ENCODE data around the gene RNPEP.
"Not testable (repeated sequence)": the region's sequence is repeated elsewhere in the genome, so short reads cannot be mapped to it uniquely, and the experiment has no call there.

The RNPEP gene

DNA sequence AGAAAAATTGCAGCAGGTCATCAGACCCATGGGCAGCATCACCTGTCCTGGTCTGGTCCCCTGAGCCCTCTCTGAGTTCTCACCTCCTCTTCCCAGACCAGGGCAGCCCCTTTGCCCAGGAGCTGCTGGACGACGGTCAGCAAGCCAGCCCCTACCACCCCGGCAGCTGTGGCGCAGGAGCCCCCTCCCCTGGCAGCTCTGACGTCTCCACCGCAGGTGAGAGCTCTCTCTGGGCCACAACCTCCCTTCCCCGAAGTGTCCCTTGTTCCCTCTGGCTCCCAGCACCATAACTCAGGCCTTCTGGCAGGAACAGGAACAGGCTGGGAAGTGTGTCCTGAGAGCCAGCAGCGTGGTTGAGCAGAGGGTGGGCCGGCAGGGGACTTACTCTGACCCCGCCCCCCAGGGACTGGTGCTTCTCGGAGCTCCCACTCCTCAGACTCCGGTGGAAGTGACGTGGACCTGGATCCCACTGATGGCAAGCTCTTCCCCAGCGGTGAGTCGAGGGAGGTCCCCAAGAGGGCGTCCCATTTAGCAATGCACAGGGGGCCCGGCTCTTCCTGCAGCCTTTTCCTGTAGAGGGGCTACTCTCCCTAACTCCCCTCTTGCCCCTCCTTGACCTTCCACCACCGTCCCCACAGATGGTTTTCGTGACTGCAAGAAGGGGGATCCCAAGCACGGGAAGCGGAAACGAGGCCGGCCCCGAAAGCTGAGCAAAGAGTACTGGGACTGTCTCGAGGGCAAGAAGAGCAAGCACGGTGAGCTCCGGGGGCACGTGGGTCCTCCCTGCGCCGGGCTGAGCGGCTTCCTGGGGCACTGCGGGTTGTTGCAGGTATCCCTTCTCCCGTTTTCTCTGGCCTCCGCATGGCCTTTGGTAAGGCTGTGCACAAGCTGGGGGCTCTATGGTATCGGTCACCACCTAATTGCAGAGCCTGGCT, 30.4 kb downstream of the RNPEP start:
- no peak for DNase-seq

DNA sequence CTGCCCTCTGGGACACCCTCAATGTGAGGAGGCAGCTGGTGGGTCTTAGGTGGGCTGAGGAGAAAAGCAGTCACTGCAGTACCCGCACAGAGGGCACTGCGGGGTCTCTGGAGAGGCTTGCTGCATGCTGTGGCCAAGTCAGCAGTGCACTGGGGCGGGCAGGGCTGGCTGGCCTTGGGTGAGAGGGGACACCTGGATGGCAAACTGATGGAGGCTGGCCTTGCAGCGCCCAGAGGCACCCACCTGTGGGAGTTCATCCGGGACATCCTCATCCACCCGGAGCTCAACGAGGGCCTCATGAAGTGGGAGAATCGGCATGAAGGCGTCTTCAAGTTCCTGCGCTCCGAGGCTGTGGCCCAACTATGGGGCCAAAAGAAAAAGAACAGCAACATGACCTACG, 31.2 kb downstream of the RNPEP start:
- no peak for DNase-seq

DNA sequence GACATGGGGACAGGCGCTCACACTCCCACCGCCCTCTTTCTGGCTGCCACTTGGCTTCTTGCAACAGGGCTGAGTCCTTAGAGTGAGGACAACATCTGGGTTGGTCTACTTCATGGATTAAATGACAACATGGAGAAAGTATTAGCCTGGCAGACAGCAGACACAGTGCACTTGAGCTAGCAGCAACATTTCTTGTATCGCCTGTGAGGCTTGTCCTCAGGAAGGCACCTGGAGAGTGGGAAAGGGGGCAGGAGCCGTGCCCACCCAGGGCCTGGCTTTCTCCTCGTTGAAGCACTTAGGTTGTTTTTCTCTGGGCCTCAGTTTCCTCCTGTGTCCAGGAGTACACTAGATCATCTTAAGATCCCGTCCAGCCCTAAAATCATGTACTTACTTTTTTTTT, 31.6 kb downstream of the RNPEP start:
- DNase-seq, result no peak

DNA sequence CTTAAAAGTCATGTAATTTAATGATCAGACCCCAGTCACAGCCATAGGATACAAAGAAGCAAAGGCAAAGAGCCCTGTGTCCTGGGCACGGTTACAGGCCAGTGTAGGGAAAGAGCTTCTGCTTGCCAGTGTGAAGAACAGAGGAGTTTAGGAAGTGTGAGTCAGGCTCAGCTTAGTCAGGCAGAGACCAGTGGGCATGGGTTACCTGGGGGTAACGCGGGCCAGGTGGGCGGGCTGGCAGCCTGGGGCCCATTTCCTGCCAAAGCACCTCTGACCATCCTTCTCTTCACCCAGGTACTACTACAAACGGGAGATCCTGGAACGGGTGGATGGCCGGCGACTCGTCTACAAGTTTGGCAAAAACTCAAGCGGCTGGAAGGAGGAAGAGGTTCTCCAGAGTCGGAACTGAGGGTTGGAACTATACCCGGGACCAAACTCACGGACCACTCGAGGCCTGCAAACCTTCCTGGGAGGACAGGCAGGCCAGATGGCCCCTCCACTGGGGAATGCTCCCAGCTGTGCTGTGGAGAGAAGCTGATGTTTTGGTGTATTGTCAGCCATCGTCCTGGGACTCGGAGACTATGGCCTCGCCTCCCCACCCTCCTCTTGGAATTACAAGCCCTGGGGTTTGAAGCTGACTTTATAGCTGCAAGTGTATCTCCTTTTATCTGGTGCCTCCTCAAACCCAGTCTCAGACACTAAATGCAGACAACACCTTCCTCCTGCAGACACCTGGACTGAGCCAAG, 32.6 kb downstream of the RNPEP start:
- no peak for DNase-seq

DNA sequence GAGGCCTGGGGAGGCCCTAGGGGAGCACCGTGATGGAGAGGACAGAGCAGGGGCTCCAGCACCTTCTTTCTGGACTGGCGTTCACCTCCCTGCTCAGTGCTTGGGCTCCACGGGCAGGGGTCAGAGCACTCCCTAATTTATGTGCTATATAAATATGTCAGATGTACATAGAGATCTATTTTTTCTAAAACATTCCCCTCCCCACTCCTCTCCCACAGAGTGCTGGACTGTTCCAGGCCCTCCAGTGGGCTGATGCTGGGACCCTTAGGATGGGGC, 33.2 kb downstream of the RNPEP start:
- no peak for DNase-seq

DNA sequence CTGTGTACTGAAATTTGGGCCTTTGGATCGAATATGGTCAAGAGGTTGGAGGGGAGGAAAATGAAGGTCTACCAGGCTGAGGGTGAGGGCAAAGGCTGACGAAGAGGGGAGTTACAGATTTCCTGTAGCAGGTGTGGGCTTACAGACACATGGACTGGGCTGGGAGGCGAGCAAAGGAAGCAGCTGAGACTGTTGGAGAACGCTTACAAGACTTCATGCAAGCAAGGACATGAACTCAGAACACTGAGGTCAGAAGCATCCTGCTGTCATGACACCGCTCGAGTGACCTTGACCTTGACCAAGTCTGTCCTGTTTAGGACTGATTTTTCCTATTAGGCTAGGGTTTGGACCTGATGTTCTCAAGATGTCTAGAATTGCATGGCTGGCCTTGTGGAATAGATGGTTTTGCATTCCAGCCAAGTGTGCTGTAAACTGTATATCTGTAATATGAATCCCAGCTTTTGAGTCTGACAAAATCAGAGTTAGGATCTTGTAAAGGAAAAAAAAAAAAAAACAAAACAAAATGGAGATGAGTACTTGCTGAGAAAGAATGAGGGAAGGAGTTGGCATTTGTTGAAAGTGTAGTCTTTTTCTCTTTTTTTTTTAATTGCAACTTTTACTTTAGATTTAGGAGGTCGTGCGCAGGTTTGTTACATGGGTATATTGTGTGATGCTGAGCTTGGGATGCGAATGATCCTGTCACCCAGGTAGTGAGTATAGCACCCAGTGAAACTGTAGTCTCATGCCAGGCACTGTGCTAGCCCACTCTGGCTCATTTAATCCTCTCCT, 33.8 kb downstream of the RNPEP start:
- DNase-seq, result no peak

DNA sequence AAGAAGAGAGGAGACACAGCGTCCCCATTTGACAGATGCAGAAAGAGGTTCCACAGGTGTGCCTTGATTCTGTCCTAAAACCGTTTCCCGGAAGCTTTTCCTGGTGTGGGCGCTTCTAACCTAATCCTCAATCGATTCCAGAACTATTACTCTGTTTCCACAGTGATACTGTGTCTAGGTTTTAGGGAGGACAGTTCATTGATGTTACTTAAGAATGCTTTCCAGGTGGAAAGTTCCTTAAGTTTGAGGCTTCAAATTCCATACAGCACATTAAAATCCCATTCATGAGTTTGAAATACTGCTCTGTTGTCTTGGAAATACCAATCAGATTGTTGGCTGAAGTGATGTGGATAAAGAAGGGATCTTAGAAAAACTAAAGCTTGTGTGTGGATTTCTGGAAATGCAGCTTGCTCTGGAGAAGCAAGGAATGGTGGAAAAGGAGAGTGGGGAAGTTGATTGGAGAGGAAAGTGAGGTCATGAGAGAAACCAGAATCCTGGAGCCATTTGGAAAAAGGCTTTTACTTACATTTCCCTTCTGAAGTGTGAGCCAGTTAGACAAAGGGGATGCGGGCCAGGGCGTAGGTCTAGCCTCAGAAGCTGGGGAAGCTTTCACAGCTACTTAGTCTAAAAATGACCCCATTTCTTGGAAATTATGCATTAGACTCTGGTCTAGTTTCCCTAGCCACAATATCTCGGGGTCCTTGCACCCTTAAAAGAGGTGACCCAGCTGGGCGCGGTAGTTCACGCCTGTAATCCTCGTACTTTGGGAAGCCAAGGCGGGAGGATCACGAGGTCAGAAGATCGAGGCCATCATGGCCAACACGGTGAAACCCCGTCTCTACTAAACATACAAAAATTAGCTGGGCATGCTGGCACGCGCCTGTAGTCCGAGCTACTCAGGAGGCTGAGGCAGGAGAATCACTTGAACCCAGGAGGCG, 34.6 kb downstream of the RNPEP start:
- DNase-seq, result no peak

DNA sequence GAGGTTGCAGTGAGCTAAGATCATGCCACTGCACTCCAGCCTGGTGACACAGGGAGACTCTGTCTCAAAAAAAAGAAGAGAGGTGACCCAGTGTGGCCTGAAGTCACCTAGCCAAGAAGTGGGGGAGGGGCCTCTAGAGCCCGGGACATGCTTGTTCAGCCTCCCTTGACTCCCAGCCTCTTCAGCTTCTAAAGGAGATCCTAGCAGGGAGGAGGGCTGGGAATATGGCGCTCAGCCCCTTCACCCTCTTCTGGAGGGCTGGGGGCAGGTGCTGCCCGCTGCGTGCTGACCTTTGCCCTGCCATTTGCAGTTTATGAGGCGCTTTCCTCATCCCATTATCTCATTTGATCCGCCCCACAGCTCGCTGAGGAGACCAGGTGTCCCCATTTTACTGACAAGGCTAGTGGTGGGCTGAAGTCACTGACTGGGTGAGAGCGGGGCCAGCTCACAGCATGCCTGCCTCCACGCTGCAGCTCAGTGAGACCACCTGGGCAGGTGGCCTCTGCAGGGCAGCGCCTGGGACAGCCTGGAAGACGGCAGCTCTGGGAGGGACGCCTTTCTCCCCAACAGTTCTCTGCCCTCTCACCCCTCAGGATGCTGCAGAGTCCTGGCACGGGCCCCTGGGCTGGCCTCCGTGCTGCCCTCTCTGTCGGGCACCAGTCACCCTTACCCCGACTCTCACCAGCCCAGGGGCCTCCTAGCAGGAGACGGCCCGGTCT, 35.5 kb downstream of the RNPEP start:
- no peak for DNase-seq

DNA sequence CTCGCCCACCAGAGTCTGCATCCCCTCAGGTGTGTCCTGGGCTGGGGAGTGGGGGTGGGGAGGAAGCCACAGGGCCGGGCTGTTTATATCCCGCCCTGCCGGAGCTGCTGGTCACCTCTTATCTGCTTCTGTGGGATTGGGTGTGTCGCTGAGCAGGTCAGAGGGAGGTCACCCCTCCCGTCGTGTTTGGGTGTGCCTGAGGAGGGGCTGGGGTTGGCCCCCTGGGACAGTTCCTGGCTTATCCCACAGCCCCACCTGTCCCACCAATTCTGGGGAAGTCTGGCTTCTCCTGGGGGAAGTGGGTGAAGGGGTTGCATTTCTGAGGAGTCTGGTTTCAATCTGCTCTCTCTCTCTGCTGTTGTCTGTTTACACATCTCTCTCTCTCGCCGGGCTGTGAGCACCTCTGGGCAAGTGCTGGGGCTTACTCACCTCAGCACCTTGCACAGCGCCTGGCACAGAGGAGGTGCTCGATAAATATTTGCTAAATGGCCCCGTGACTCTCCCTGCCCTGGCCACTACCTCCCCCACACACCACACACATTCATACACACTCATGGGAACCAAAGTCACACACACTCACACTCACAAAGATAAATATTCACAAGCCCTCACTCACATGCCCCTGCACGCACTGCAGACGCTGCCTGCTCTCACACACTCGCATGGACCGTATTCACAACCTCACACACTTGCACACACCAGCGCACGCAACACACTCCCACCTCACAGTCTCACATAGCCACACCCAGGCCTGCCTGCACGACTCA, 36.2 kb downstream of the RNPEP start:
- peak; percentile 66 for DNase-seq

DNA sequence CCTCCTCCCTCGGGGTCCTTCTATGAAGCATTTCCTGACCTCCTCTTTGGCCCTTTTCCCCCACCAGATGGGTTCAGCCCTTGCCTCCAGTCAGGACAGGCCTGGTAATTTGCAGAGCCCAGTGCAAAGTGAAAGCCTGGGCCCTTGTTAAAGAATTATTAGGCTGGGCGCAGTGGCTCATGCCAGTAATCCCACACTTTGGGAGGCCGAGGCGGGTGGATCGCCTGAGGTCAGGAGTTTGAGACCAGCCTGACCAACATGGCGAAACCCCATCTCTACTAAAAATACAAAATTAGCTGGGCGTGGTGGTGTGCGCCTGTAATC, 36.7 kb downstream of the RNPEP start:
- not testable (repeated sequence) for DNase-seq

DNA sequence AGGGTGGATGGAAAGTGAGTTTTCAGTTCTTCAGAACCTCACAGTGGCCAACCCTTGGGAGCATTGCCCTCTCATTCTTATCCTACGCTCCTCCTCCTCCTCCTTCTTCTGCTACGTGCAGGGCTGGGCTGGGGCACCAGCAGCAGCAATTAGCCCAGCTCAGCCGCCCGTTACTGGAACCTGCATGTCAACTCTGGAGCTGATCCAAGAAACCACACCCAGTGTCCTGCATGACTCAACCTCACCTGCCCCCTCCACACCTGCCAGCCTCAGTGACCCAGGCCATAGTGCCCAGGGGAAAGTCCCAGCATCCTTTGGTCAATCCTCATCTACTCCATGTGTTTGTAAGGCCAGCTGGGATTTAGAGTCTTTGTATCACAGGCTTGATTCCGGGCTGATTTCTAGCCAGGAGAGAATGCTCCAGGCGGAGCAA, 40.6 kb downstream of the RNPEP start:
- peak; percentile 25 for DNase-seq

DNA sequence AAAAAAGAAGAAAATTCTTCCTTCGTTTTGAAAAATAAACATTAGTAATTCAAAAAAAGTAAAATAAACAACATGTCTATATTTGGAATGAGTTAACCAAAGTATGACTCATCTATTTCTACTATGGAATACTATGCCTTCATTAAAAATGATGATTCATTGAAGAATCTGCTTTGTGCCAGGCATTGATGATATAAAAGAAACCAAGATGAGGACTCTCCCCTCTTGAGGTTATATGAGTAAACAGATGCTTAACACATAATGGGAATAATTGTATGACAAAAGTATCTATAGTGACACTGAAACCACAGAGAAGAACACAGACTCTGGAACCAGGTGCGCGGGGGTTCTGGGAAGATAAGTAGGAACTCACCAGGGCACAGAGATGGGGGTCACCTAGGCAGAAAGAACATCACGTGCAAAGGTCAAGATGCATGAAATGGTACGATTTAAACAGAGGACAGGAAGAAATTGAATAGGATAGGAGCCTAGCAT, 46.8 kb downstream of the RNPEP start:
- DNase-seq, result no peak

DNA sequence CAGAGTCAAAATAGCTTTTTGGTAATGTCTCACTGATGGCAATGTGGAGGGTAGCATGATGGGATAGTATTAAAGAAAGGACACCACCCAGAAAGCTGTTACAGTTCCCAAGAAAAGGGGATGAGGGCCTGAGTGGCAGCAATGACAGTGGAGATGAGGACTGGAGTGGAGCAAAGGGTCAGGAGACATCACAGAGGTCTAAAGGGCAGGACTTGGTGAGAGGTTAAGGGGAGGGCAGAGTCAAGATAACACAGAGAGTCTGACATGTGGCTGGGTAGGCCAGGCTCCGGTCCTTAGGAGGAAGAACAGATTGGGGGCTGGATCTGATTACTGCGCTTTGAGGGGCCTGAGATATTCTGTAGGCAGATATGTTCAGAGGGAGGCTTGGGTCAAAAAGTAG, 47.3 kb downstream of the RNPEP start:
- DNase-seq, result no peak

DNA sequence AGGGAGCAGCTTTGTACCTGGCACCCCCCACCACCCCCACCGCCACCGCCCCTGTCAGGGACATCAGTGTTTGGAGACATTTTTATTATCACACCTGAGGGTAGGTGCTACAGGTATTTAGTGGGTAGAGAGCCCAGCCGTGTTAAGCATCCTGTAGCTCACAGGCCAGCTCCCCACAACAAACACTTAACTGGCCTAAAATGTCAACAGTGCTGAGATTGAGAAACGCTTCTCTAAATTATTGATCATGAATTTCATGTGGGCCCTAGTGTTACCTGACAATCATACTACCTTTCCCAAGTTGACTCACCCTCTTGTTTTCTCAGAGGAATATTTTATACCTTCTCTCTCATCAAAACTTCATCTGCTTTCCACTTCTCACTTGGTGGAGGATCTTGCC, 49.3 kb downstream of the RNPEP start:
- DNase-seq, result no peak

DNA sequence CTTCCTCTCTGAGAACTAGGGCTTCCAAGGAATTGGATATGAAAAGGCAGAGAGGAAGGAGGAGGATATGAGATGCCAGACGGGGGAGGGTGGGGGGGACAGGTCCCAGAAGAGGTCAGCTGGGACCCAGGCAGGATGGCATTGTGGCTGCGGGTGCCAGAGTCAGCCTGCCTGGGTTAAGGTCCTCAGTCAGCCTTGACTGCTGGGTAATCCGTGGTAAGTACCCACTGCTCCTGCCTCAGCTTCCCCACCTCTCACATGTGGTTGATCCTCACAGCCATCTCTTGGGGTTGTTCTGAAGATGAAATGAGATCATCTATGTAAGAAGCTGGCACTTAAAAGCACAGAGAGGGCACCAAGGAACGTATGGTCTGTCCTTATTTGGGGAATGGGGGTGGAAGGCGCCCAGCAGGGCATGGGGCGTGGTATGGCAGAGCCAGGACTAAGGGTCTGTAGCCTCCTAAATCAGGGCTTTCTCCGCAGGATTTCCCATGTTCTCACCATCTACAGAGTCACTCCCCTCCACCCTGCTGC, 51.8 kb downstream of the RNPEP start:
- DNase-seq, result no peak

DNA sequence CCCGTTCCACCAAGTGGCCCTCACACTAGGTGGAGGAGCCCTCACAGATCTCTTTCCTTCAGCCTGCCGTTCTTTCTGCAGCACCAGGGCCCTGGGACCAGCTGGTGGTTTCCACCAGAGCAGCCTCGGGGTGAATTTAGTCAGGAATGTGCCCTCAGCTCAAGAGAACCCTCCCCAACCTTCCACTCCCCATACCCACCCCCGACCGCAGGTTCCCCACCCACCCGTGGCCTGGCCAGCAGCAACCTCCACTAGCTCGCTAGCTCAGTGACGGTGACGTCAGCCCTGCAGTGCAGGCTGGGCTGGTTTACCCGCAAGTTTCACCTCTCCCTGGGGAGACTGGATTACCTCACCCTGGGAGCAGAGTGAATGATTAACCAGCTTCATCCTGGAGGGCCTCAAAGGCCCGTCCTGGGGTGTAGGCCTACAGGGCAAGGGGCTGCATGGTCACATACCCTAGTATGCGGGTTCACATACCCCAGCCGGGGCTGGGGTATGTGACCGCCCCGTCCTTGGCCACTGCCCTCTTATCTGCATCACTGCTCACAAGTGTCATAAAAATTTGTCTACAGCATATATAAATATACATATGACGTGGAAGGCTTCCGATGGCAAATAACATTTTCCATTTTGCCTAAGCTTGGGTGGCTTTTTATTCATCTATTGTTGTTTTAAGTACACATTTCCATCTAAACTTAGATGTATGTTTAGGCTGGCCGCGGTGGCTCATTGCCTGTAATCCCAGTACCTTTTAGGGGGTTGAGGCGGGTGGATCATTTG, 52.4 kb downstream of the RNPEP start:
- DNase-seq, result no peak

DNA sequence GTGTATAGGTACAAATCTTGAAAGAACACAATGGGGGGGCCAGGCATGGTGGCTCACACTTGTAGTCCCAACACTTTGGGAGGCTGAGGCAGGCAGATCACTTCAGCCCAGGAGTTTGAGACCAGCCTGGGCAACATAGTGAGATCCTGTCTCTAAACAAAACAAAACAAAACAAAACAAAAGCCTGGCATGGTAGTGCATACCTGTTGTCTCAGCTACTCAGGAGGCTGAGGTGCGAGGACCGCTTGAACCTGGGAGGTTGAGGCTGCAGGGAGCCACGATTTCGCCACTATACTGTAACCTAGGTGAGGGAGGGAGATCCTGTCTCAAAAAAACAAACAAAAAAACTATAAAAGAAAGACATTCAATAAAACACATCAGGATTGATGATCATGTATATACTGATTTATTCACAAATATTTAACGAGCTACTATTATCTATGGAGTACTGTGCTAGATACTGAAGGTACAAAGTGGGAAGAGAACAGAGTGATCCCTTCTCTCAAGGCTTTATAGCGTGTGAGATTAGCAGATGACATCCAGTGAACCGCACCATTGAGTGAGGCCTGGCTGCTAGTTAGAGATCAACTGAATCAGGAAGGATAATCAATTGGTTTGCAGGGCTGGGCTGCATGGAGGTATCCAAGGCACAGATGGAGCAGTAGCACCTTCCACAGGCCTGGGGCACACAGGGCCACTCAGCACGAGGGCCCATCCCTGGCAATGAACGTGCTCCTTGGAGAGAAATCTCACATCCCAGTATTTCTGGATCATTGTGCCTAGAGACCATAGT, 54.3 kb downstream of the RNPEP start:
- no peak for DNase-seq

DNA sequence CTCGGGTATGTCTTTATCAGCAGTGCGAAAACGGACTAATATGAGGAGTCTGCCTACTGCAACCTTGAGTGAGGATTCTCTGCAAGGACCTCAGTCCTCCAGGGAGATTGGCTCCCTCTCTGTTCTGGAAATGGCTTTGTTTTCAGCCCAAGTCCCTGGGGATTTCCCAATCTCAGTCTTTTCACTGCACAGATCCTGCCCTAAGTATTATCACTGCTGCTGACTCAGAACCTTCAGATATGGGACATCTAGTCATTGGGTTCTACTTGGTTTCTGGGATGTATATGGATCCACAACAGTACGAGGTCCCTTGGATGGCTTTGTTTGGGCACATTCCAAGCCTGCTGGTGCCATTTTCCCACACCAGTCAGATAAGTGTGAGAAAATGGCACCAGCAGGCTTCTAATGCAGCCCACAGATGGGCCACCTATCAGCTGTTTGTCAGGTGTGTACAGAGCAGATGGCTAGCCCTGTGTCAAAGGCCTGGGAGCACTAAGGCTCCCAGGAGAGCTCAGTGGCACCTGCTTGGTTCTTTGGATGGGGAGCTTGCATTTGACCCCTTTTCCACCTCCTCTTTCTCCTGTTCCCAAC, 55.4 kb downstream of the RNPEP start:
- no peak for DNase-seq

Data from NCI-H1092 (cell line).